K562 treated with DMSO at 1 percent for 48 hours (cell line): ENCODE data around the gene VSIG10L. TPM values are rescaled to one million over a fixed set of nuclear protein-coding genes. Genes with fewer than 3 reads are reported as not detected.

Experiments used
- total RNA-seq: library from RNA; unstranded; fragments of 300-600 nt; gene quantifications from 2 replicates; pipeline ENCODE4 v1.2.3, GENCODE V29; 2022; ENCODE audit warnings: low replicate concordance; ENCODE audit errors: extremely low read depth

Gene VSIG10L
- total RNA-seq = not detected in 2 replicates

GRCh38 chr19:51341976-51342580, at the start of gene VSIG10L:
Gene VSIG10L, minus strand, starts transcription at chr19:51342139. Its CDS starts 15 bp downstream, at chr19:51342124.

GRCh38 chr19:51387924-51388389, 46.0 kb upstream of the VSIG10L start, which contains the start of gene LIM2:
Gene LIM2, minus strand, starts transcription at chr19:51387974. Its CDS starts 531 bp downstream, at chr19:51387443.

GRCh38 chr19:51372649-51373504, 30.9 kb upstream of the VSIG10L start, which contains the start of gene NKG7:
Gene NKG7, minus strand, starts transcription at chr19:51372654. Its CDS starts 119 bp downstream, at chr19:51372535.

GRCh38 chr19:51368366-51369282, 26.7 kb upstream of the VSIG10L start, which contains the start of gene CLDND2:
Gene CLDND2, minus strand, starts transcription at chr19:51369003. Its CDS starts 426 bp downstream, at chr19:51368577.

GRCh38 chr19:51365965-51366388, 24.0 kb upstream of the VSIG10L start, which contains the start of gene ETFB:
Gene ETFB, minus strand, starts transcription at chr19:51366388. Its CDS starts 62 bp downstream, at chr19:51366326.

GRCh38 chr19:51311351-51312257, 30.3 kb downstream of the VSIG10L start, which contains the start of gene IGLON5:
Gene IGLON5, plus strand, starts transcription at chr19:51311644. Its CDS starts 204 bp downstream, at chr19:51311848.

Other genes with a start within 250 kb of the VSIG10L start
- gene CTU1, start 233.7 kb downstream of the VSIG10L start, total RNA-seq = not detected in 2 replicates
- not detected in 2 replicates for gene SIGLEC9, start 217.2 kb downstream of the VSIG10L start, total RNA-seq
- gene SIGLEC7, start 199.8 kb downstream of the VSIG10L start, total RNA-seq = not detected in 2 replicates
- not detected in 2 replicates for gene CD33, start 117.1 kb downstream of the VSIG10L start, total RNA-seq
- not detected in 2 replicates for gene SIGLECL1, start 91.1 kb downstream of the VSIG10L start, total RNA-seq
- gene IGLON5, start 30.5 kb downstream of the VSIG10L start, total RNA-seq = not detected in 2 replicates
- not detected in 2 replicates for gene ETFB, start 24.2 kb upstream of the VSIG10L start, total RNA-seq
- gene CLDND2, start 26.9 kb upstream of the VSIG10L start, total RNA-seq = not detected in 2 replicates
- gene NKG7, start 30.5 kb upstream of the VSIG10L start, total RNA-seq = not detected in 2 replicates
- gene LIM2, start 45.8 kb upstream of the VSIG10L start, total RNA-seq = not detected in 2 replicates
- gene C19orf84, start 48.5 kb upstream of the VSIG10L start, total RNA-seq = not detected in 2 replicates
- gene SIGLEC10, start 75.5 kb upstream of the VSIG10L start, total RNA-seq = not detected in 2 replicates
- not detected in 2 replicates for gene SIGLEC8, start 116.3 kb upstream of the VSIG10L start, total RNA-seq
- gene CEACAM18, start 136.4 kb upstream of the VSIG10L start, total RNA-seq = not detected in 2 replicates
- gene SIGLEC12, start 159.7 kb upstream of the VSIG10L start, total RNA-seq = not detected in 2 replicates
- not detected in 2 replicates for gene SIGLEC6, start 189.5 kb upstream of the VSIG10L start, total RNA-seq
- not detected in 2 replicates for gene ZNF175, start 229.1 kb upstream of the VSIG10L start, total RNA-seq